ENCODE results near the gene VAMP4.
"Not testable (repeated sequence)": the region's sequence is repeated elsewhere in the genome, so short reads cannot be mapped to it uniquely, and the experiment has no call there.

VAMP4 gene

GRCh38 chr1:171748651-171749050, 6.8 kb upstream of the VAMP4 start:
- no peak for DNase-seq

DNA sequence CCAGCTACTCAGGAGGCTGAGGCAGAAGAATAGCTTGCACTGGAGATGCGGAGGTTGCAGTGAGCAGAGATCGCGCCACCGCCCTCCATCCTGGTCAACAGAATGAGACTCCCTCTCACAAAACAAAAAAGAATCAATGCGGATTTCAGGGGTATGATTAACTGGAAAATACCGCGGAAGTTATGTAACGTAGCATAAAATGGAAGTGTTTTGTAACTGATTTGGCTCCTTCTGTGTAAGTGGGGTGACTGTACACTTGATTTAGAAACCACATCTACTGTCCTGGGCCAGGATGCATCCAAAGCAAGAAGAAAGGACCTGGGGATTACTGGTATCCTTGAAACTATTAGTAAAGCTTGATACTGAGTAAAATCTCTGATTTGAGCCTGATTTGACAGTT, 3.1 kb upstream of the VAMP4 start:
- no peak for DNase-seq

DNA sequence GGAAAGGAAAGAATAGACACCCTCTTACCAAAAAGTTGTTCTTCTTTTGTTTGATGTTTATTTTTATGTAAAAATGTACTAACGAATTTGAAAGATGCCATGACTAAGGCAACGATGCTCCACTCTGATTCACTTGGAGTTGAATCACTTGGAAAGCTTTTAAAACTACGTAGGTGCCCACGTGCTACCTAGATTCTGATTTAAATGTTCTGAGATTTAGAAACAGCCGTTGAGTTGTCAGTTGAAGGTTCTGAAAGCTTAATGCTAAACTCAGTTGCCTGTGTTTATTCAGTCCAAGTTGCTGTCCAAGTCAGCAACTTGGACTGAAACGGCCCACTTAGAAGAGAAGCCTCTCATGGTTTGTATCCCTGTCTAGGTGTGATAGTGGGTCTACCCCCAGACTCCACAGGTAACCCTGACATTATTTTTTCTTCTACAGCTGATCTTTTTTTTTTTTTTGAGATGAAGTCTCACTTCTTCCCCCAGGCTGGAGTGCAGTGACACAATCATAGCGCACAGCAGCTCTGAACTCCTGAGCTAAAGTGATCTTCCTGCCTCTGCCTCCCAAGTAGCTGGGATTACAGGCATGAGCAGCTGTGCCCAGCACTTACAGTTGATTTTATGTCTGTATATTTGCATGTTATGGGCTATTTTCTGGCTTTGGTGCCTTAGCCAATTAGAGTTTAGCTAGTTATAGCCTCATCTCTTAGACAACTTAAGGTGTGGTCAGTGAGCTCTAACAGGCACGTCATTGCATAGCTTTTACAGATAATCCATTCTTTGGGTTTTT, 1.4 kb upstream of the VAMP4 start:
- DNase-seq, result peak; percentile 28

DNA sequence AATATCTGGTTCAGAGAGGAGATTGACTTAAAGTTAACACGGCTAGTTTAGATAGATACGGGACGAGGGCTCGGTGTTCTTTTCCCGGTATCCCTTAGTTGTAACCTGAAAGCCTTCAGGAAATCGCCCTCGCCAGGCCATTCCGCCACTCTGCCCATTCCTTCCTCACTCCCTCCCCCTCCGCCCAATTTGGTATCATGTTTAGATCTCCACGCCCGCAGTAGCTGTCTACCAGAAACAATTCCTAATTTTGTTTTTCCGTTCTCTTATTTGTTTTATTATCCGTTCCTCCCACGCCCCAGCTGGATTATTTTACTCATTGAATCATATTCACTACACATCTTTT, 685 bp upstream of the VAMP4 start:
- no peak for DNase-seq

DNA sequence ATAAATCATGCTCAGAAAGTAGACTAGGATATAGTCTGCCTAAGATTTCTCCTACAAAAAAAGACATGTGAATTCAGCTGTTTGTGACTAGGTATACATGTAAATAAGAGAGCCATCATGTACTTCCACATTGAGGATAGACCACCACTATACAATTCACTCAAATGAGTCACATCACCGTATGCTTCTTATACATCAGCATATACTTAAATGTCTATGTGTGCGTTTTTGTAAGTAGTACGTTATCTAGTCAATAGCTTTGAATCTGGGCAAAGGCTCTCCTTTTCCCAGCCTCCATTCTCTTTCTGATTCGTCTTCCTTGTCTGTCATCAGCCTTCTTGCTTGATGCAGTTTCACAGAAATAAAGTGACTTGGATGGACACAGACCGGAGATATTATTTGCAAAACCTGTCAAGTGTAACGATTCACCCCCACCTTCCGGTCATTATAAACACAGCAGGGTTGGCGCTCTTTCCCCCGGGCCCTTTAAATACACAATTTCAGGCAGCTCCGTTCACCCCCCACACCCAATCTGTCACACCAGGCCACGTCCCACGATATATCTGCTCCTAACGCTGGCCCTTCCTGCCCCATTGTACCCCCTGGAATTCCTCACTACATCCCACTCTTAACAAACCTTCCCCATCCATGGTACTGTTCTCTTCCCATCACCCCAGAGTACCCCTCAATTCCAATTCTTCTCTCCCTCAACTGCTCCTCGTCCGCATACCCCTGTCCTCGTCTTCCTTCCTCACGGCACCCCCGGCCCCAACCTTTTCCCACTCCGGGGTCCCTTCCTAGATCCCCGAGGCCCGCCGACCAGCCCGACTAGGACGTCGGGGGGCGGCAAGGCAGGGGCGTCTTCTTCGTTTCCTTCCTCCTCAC, 636 bp downstream of the VAMP4 start:
- peak; percentile 61 for DNase-seq

GRCh38 chr1:171740356-171740863, 1.5 kb downstream of the VAMP4 start:
- no peak for DNase-seq

DNA sequence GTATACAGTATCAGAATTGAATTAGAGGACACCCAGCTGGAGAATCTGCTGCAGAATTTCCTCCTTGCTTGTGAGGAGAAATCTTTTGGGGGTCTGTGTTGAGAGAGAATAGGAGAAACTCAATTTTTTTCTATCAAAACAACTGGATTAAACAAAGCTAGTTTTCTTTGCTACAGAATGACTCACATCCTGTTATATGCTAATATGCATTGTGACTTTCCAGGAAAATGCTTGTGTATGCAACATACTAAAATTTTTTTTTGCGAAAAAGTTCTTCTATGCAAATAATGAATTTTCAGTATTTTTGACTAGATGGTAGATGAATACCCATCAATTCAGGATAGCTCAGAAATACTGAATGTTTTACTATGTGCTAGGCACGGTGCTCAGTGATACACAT, 2.2 kb downstream of the VAMP4 start:
- no peak for DNase-seq

DNA sequence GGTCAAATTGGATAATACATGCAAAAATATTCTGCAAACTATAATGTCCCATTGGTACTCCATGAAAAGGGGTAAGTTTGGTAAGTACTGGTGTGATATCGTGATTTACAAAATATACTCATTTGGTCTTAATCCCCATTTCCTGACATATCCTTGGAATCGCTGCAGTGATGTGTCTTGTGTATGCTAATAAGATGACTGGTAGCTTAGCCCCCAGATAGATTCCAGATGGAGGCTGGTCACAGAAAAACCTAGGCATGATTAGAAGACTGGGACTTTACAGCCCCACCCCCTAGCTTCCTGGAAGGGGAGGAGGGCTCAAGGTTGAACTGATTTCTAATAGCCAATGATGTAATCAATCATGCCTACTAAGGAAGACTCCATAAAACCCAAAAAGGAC, 3.0 kb downstream of the VAMP4 start:
- DNase-seq, result no peak

DNA sequence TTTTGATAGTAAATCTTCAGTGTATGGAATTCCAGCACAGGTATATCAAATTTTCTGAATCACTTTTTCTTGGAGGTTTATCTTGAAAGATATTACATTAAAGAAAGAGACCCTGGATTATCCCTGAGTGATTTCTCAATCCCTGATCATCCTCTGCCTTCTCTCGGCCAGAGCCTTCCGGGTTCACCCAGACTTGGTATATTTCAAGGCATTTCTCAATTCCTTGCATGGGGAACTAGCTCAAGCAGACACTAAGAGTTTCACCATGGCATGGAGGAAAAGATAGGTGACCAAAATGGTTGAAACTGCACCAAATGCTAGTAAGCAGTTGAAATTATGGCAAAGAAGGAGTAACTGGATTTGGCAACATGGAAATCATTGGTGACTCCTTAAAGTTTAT, 5.7 kb downstream of the VAMP4 start:
- no peak for DNase-seq

GRCh38 chr1:171730052-171730451, 11.8 kb downstream of the VAMP4 start:
- no peak for DNase-seq

DNA sequence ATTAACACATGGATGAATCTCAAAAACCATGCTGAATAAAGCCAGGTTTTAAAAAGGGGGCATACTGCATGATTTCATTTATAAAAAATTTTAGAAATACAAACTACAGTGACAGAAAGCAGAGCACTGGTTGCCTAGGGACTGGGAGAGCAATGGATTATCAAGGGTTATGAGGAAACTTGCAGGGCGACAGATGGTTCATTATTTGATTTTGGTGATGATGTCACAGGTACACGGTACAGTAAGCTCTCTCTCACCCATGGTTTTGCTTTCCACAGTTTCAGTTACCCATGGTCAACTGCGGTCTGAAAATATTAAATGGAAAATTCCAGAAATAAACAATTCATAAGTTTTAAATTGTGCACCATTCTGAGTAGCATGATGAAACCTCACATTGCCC, 14.1 kb downstream of the VAMP4 start:
- no peak for DNase-seq

DNA sequence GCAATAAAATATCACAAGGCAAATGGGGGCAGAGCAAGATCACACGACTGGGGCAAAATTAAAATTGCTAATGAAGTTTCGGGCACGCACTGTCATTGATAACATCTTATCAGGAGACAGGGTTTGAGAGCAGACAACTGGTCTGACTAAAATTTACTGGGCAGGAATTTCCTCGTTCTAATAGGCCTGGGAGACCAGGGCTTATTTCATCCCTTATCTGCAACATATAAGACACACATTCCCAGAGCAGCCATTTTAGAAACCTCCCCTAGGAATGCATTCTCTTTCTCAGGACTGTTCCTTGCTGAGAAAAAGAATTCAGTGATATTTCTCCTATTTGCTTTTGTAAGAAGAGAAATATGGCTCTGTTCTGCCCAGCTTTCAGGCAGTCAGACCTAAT, 18.7 kb downstream of the VAMP4 start:
- DNase-seq, result not testable (repeated sequence)

- no peak for DNase-seq
Measured at GRCh38 chr1:171718848-171719247, 23.0 kb downstream of the VAMP4 start.

- no peak for DNase-seq
Measured at GRCh38 chr1:171718216-171718615, 23.6 kb downstream of the VAMP4 start.

DNA sequence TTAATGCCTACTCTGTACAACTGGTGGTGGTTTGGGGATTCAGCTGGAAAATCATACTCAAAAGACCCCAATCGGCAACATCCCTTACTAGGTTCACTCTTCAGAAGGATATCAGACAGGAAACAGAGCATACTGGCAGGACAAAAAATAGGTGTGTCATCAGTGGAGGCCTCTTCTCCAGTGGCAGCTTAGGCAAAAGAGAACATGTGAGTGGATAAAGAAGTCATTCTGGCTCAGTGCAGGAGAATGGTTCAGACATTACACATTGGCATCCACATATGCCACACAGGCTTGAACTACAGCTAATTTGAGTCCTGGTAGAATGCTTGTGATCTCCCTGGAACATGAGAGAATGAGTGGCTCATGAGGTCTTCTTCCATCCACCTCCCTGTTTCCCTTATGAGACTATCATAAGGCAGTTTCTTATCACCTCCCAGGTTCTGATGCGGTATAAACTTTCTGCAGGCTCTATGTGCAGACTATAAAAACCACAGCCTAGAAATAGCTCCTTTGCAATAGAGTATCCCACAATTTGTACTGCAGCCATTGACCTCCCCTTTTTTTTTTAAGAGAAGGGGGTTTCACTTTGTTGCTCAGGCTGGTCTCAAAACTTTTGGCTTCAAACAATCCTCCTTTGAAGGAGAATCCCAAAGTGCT, 24.7 kb downstream of the VAMP4 start:
- DNase-seq, result no peak

GRCh38 chr1:171716616-171717015, 25.2 kb downstream of the VAMP4 start:
- no peak for DNase-seq

DNA sequence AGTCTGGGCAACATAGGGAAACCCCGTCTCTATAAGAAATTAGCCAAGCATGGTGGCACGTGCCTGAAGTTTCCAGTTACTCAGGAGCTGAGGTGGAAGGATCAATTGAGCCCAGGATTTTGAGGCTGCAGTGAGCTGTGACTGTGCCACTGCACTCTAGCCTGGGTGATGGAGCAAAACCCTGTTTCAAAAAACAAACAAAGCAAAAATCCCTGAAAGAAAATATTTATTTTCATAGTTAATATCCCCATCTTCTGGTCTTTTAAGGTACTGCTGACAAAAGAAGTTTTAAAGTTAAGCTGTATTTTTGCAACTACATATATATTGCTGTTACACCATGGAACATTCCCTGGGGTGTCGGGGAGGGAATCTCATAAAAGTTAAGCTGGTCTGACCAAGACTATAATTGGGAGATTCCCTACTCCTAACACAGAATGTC, 26.0 kb downstream of the VAMP4 start:
- DNase-seq, result no peak

- DNase-seq, result no peak
Measured at GRCh38 chr1:171712341-171712740, 29.5 kb downstream of the VAMP4 start.

GRCh38 chr1:171711643-171712042, 30.2 kb downstream of the VAMP4 start:
- DNase-seq, result no peak

- no peak for DNase-seq
Measured at GRCh38 chr1:171707583-171707982, 34.3 kb downstream of the VAMP4 start.

DNA sequence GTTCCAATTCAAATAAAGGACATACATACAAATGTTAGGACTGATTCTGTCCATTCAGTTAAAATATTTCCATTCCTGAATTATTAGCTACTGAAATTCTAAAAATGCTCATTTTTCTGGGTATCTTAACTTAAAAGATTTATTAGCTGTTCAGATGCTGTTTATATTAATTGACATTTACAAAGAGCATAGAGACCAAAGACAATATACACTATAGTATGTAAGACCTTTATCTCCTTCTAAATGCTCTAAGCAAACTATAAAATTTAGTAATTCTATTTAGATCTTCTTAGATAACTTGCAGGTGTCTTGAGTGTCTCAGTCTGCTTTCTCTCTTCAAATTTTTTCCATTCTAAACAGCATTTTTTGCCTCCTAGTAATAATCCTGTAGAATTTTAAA, 39.3 kb downstream of the VAMP4 start:
- no peak for DNase-seq

- DNase-seq, result no peak
Measured at GRCh38 chr1:171699531-171699930, 42.3 kb downstream of the VAMP4 start.

DNA sequence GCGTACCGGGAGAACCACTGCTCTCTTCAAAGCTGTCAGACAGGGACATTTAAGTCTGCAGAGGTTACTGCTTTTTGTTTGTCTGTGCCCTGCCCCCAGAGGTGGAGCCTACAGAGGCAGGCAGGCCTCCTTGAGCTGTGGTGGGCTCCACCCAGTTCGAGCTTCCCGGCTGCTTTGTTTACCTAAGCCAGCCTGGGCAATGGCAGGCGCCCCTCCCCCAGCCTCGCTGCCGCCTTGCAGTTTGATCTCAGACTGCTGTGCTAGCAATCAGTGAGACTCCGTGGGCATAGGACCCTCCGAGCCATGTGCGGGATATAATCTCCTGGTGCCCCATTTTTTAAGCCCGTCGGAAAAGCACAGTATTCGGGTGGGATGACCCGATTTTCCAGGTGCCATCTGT, 46.1 kb downstream of the VAMP4 start:
- DNase-seq, result not testable (repeated sequence)

GRCh38 chr1:171693541-171693940, 48.3 kb downstream of the VAMP4 start:
- DNase-seq, result not testable (repeated sequence)

Measured in CD4-positive, alpha-beta T cell treated with Interleukin-17A for 1 hour (primary cell).